Suprapubic skin (tissue), 4 donors: Measurements from ENCODE around the gene ATP11A.

Experiments used
- CTCF ChIP-seq, 2 donors: fragments of 200-600 bp in 1 of 2; fragments of 450-650 bp in 1 of 2; sonication (generic) in 1 of 2; IDR thresholded peaks; one replicate each; pipeline ENCODE4 v1.5.1; 2016 to 2019; ENCODE audit warnings: antibody characterized with exemption in 2 of 2, mild to moderate bottlenecking in 1 of 2, moderate library complexity in 1 of 2
- EP300 ChIP-seq: sonication (generic); formaldehyde crosslinking; IDR thresholded peaks from one replicate; pipeline ENCODE4 v1.6.1; 2017; ENCODE audit warnings: antibody characterized with exemption
- POLR2A ChIP-seq, 2 donors: fragments of 450-650 bp; IDR thresholded peaks; one replicate each; pipeline ENCODE4 v1.6.1; 2017; ENCODE audit warnings: antibody characterized with exemption in 2 of 2, mild to moderate bottlenecking in 2 of 2, moderate library complexity in 2 of 2
- POLR2AphosphoS5 ChIP-seq, 3 donors: sonication (generic); formaldehyde crosslinking; IDR thresholded peaks; one replicate each; pipeline ENCODE4 v1.6.1; 2017; ENCODE audit warnings: antibody characterized with exemption in 3 of 3

- no peak for TF ChIP-seq EP300
- no peak for TF ChIP-seq CTCF (IDR thresholded peaks at IDR 0.05)
- no peak for TF ChIP-seq POLR2A (IDR thresholded peaks at IDR 0.05)
- no peak for TF ChIP-seq POLR2AphosphoS5 (IDR thresholded peaks at IDR 0.05)
Measured at GRCh38 chr13:112748947-112749735, 59.3 kb downstream of the ATP11A start.
